ENCODE data around the gene TP53BP2.
"Not testable (repeated sequence)": the region's sequence is repeated elsewhere in the genome, so short reads cannot be mapped to it uniquely, and the experiment has no call there.

The TP53BP2 gene

DNA sequence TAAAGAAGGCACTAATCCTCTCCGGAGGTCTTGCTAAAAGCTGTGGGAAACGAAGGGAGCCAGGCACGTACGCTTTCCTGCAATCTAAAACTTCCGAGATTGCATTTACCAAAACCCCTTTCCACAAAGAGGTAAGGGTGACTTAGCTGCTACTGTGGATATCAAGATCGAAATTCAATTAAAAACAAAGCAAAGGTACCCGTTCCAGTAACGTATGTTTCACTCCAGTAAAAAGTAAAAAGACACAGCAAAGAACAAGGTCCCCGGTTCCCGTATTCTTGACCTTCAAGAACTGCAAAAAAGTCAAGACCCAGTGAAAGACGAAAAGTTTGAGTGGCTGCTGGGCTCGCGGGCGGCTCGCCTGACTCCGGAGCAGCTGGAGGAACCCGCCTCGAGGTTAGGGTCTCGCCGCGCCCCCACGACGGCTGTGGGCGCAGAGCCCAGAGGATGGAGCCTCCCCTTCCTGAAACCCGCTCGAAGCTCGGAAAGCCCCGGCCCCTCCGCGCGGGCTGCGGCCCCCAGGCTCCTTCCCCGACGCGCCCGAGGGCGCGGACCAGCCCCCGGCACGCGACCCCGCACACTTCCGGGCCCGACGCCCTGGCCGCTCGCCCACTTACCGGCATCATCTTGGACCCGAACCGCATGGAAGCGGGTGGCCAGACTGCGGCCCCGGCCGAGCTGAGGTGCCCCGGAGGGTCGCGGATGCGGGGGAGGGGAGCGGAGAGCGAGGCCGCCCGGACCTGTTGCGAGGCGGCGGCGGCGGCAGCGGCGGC is 524 bp downstream of the TP53BP2 start:
- H3K9me3 ChIP-seq (ENCODE audit: severe bottlenecking) = no peaks in the 10 kb centered on the region
- TF ChIP-seq, protein P1, sequence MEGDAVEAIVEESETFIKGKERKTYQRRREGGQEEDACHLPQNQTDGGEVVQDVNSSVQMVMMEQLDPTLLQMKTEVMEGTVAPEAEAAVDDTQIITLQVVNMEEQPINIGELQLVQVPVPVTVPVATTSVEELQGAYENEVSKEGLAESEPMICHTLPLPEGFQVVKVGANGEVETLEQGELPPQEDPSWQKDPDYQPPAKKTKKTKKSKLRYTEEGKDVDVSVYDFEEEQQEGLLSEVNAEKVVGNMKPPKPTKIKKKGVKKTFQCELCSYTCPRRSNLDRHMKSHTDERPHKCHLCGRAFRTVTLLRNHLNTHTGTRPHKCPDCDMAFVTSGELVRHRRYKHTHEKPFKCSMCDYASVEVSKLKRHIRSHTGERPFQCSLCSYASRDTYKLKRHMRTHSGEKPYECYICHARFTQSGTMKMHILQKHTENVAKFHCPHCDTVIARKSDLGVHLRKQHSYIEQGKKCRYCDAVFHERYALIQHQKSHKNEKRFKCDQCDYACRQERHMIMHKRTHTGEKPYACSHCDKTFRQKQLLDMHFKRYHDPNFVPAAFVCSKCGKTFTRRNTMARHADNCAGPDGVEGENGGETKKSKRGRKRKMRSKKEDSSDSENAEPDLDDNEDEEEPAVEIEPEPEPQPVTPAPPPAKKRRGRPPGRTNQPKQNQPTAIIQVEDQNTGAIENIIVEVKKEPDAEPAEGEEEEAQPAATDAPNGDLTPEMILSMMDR (IDR thresholded peaks at IDR 0.05; ENCODE audit: poor library complexity, severe bottlenecking) = no peak
- DNase-seq (ENCODE audit: low spot score) = no peak
- no peaks in the 10 kb centered on the region for H3K36me3 ChIP-seq (ENCODE audit: low read depth)
- peak overlapping the region; percentile 75 for H3K27ac ChIP-seq (ENCODE audit: poor library complexity, severe bottlenecking)
- ATAC-seq (ENCODE audit: low read depth) = peak; percentile 9; the same call in 1 of the 3 replicates
- H3K4me1 ChIP-seq (ENCODE audit: insufficient read depth, poor library complexity, severe bottlenecking) = no peaks in the 10 kb centered on the region
- H3K4me3 ChIP-seq (ENCODE audit: severe bottlenecking) = peak overlapping the region; percentile 88
- no peaks in the 10 kb centered on the region for H3K27me3 ChIP-seq (ENCODE audit: insufficient read depth, poor library complexity, severe bottlenecking)

DNA sequence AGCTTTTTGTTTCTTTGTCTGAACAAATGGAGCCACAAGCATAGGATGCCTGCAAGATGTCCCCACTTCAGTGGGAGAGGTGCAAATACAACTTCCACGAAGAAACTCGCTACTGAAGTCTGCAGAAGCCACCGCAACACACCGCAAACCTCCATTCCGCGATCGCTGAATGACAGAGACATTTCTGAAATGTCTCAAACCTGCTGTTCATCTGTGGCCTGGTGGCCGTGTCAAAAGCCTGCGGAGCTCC is 1.0 kb downstream of the TP53BP2 start:
- no peaks in the 10 kb centered on the region for H3K36me3 ChIP-seq (ENCODE audit: low read depth)
- H3K4me3 ChIP-seq (ENCODE audit: severe bottlenecking) = peak overlapping the region; percentile 88
- ATAC-seq (ENCODE audit: low read depth) (peak; percentile 7; the same call in 1 of the 3 replicates), DNase-seq (ENCODE audit: low spot score) (no peak)
- no peaks in the 10 kb centered on the region for H3K9me3 ChIP-seq (ENCODE audit: severe bottlenecking)
- TF ChIP-seq, protein P1 (IDR thresholded peaks at IDR 0.05; ENCODE audit: poor library complexity, severe bottlenecking) = no peak
- no peaks in the 10 kb centered on the region for H3K4me1 ChIP-seq (ENCODE audit: insufficient read depth, poor library complexity, severe bottlenecking)
- no peaks in the 10 kb centered on the region for H3K27me3 ChIP-seq (ENCODE audit: insufficient read depth, poor library complexity, severe bottlenecking)
- H3K27ac ChIP-seq (ENCODE audit: poor library complexity, severe bottlenecking) = peak overlapping the region; percentile 75

DNA sequence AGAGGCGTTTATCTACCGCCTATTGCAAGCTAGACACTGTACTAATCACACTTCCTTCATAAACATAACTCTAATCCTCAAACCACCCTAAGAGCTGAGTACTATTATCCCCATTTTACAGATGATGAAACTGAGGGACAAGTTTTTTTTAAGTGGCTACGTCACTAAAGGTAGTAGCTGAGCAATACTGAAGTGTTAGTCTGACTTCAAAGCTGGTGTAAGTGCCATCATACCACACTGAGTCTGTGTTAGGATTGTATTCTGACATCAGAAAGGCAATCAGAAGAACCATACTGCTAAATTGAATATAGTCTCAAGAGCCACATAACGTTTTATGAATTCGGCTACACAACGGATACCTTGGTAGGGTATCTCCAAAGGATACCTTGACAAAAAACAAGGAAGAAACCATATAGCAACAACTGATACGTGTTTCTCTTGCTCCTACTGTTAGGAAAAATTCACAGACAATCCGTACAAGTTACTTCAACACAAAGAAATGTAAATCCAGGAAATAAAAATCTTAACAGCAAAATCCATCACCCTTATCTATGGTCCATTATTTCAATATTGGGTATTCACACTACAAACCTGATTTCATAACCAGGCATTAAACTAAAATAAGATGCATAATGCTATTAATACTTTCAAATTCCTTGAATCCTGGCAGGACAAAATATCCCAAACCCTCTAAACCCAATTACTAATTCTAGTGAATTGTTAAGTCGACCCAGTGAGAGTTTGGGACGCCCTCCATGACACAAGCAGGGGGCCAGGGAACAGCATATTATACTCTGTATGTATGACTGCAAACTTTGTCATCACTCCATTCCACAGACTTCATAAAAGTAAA is 1.6 kb downstream of the TP53BP2 start:
- Histone ChIP-seq H3K27ac (ENCODE audit: poor library complexity, severe bottlenecking) (peak overlapping the region; percentile 75), H3K4me3 (ENCODE audit: severe bottlenecking) (peak overlapping the region; percentile 88), H3K27me3 (ENCODE audit: insufficient read depth, poor library complexity, severe bottlenecking) (no peaks in the 10 kb centered on the region), H3K9me3 (ENCODE audit: severe bottlenecking) (no peaks in the 10 kb centered on the region), H3K36me3 (ENCODE audit: low read depth) (no peaks in the 10 kb centered on the region), H3K4me1 (ENCODE audit: insufficient read depth, poor library complexity, severe bottlenecking) (no peaks in the 10 kb centered on the region)
- TF ChIP-seq, protein P1 (IDR thresholded peaks at IDR 0.05; ENCODE audit: poor library complexity, severe bottlenecking) = no peak
- no peak for DNase-seq (ENCODE audit: low spot score)
- ATAC-seq (ENCODE audit: low read depth) = 0 out of 3 replicates have a peak, but pooled peaks have one; percentile 13

DNA sequence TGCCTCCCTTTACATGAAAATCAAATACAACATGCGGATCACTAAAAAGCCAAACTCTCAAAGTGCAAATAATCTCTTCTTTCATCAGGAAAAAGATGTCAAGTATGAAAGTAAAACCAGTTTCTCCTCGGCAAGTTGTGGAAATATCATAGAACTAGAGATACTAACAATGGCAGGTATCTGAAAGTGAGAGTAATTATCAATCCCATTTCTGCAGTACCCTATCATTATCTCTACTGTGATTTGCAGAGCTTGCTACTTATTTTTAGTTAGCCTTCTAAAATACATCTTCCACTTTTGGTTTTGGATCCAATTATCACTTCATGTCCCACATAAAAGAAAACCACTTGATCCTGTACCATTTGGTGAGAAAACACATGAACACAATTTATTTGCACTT is 3.0 kb downstream of the TP53BP2 start:
- no peaks in the 10 kb centered on the region for H3K9me3 ChIP-seq (ENCODE audit: severe bottlenecking)
- DNase-seq (ENCODE audit: low spot score) (no peak), ATAC-seq (ENCODE audit: low read depth) (no peak)
- no peaks in the 10 kb centered on the region for H3K36me3 ChIP-seq (ENCODE audit: low read depth)
- no peaks in the 10 kb centered on the region for H3K27me3 ChIP-seq (ENCODE audit: insufficient read depth, poor library complexity, severe bottlenecking)
- TF ChIP-seq, protein P1 (IDR thresholded peaks at IDR 0.05; ENCODE audit: poor library complexity, severe bottlenecking) = no peak
- H3K4me3 ChIP-seq (ENCODE audit: severe bottlenecking) = no peak overlapping the region
- no peaks in the 10 kb centered on the region for H3K4me1 ChIP-seq (ENCODE audit: insufficient read depth, poor library complexity, severe bottlenecking)
- no peak overlapping the region for H3K27ac ChIP-seq (ENCODE audit: poor library complexity, severe bottlenecking)

DNA sequence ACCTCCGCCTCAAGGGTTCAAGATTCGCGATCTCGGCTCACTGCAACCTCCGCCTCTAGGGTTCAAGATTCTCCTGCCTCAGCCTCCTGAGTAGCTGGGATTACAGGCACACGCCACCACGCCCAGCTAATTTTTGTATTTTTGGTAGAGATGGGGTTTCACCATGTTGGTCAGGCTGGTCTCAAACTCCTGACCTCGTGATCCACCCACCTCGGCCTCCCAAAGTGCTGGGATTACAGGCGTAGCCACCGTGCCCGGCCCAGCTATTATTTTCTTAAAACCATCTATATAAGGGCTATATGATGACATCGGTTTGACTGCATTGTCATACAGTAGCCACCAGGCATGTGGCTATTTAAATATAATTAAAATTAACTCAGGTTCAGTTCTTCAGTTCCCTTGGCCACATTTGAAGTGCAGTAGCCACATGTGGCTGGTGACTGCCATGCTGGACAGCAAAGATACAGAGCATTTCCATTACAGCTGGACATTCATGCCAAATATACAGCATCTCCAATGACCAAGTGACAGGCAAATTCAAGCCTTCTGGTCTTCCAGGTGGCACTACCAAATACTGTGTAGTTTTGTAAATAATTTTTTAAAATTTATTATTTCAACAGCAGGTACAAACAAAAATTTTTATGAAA is 3.6 kb downstream of the TP53BP2 start:
- H3K27ac ChIP-seq (ENCODE audit: poor library complexity, severe bottlenecking); ATAC-seq (ENCODE audit: low read depth); DNase-seq (ENCODE audit: low spot score); H3K36me3 ChIP-seq (ENCODE audit: low read depth); H3K4me1 ChIP-seq (ENCODE audit: insufficient read depth, poor library complexity, severe bottlenecking); H3K27me3 ChIP-seq (ENCODE audit: insufficient read depth, poor library complexity, severe bottlenecking); H3K4me3 ChIP-seq (ENCODE audit: severe bottlenecking); H3K9me3 ChIP-seq (ENCODE audit: severe bottlenecking): not testable (repeated sequence)

All from RWPE2 (cell line).